ENCODE results near the gene CHAC1. TPM values are rescaled to one million over a fixed set of nuclear protein-coding genes. Genes with fewer than 3 reads are reported as not detected.

CHAC1 gene
- total RNA-seq, 2 experiments from 2014 or later, result 40.4 to 55.6 TPM

DNA sequence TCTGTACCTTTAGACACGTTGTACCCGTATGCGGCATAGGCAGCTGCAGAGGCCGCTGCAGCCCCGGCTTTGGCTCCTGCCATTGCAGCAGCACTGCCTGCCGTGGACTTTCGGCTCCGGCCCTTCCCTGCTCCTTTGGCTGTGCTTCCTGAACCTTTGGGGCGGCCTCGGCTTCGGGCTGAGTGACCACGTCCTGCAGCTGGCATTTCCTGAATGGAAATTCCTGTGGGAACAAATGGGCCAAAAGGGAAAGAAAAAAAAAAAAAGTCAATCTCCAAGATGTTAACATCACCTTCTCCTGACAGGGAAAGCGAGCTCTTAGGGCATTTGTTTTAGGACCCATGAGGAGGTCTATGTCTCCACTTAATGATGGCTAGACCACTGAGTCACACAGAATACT is 29.6 kb downstream of the CHAC1 start:
- POLR2A ChIA-PET, result interaction anchor here (0.6 kb wide), 2 partner anchors 22 to 32 kb away, joined by 3 to 6 read pairs; no protein-coding TSS in a partner anchor

GRCh38 chr15:40984406-40984805 is 31.1 kb downstream of the CHAC1 start:
- ChIA-PET CTCF (ENCODE audit: unreplicated experiment) (no interaction called here), POLR2A (no interaction called here)
- TF ChIP-seq EZH2phosphoT487 (IDR thresholded peaks at IDR 0.05; ENCODE audit: borderline replicate concordance, low read depth, low read length) (no peak), CTCF (conservative IDR thresholded peaks at IDR 0.05; ENCODE audit: low read length) (no peak)
- BruUV-seq (replicated peaks), result no TSS peak
- Histone ChIP-seq H2AFZ (ENCODE audit: low read length) (no peak overlapping the region), H3K4me3 (ENCODE audit: low read depth, low read length, poor library complexity, severe bottlenecking) (no peak overlapping the region), H3K9me3 (ENCODE audit: low read length) (no peaks in the 10 kb centered on the region), H3K4me2 (ENCODE audit: low read length) (no peak overlapping the region), H3K4me1 (ENCODE audit: insufficient read depth, low read length, poor library complexity, severe bottlenecking) (no peaks in the 10 kb centered on the region), H3K27ac (ENCODE audit: low read depth, low read length, poor library complexity, severe bottlenecking) (no peak overlapping the region), H3K9me2 (ENCODE audit: insufficient read depth, low read length) (no peaks in the 10 kb centered on the region), H3K36me3 (ENCODE audit: insufficient read depth, low read length) (peaks cover 99% of the 10 kb centered on the region), H4K20me1 (ENCODE audit: insufficient read depth, low read length) (no peaks in the 10 kb centered on the region), H3K79me2 (ENCODE audit: insufficient read depth, low read depth, low read length) (no peaks in the 10 kb centered on the region)
- DNase-seq (ENCODE audit: low spot score), result no peak
- intact Hi-C loops (cut with micrococcal nuclease; ENCODE audit: unreplicated experiment), result no loop called here

More for the DNA sequence above, 29.6 kb downstream of the CHAC1 start:
- Histone ChIP-seq H3K27ac (ENCODE audit: low read depth, low read length, poor library complexity, severe bottlenecking) (no peak overlapping the region), H4K20me1 (ENCODE audit: insufficient read depth, low read length) (no peaks in the 10 kb centered on the region), H3K79me2 (ENCODE audit: insufficient read depth, low read depth, low read length) (no peaks in the 10 kb centered on the region), H3K4me3 (ENCODE audit: low read depth, low read length, poor library complexity, severe bottlenecking) (no peak overlapping the region), H3K4me2 (ENCODE audit: low read length) (no peak overlapping the region), H3K36me3 (ENCODE audit: insufficient read depth, low read length) (peaks cover 100% of the 10 kb centered on the region), H3K9me2 (ENCODE audit: insufficient read depth, low read length) (no peaks in the 10 kb centered on the region), H3K4me1 (ENCODE audit: insufficient read depth, low read length, poor library complexity, severe bottlenecking) (no peaks in the 10 kb centered on the region), H2AFZ (ENCODE audit: low read length) (no peak overlapping the region), H3K9me3 (ENCODE audit: low read length) (no peaks in the 10 kb centered on the region)
- intact Hi-C loops (cut with micrococcal nuclease; ENCODE audit: unreplicated experiment), result no loop called here
- CTCF ChIA-PET (ENCODE audit: unreplicated experiment), result no interaction called here
- no peak for DNase-seq (ENCODE audit: low spot score)
- BruUV-seq (replicated peaks), result no TSS peak
- TF ChIP-seq EZH2phosphoT487 (IDR thresholded peaks at IDR 0.05; ENCODE audit: borderline replicate concordance, low read depth, low read length), result no peak

DNA sequence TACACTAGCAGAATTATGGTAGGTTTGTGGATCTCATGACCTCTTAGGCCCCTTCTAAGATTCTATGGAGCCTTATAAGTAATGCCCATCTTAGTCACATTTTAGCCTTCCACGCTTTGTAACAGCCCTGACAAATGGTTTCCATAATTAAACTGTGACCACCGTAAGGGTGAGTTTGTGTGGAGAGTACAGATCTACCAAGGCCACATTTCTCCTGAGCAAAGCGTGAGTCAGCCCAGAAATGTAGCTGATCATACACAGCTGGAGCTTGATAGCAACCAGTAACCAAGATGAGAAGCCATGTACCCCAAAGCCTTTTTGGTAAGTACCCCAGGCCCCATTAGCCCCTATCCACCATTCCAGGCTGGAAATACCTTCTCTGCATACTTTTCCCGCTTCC is 31.7 kb downstream of the CHAC1 start:
- ChIA-PET CTCF (ENCODE audit: unreplicated experiment) (no interaction called here), POLR2A (no interaction called here)
- no peaks in the 10 kb centered on the region for H3K9me2 ChIP-seq (ENCODE audit: insufficient read depth, low read length)
- H3K4me1 ChIP-seq (ENCODE audit: insufficient read depth, low read length, poor library complexity, severe bottlenecking), result no peaks in the 10 kb centered on the region
- H3K36me3 ChIP-seq (ENCODE audit: insufficient read depth, low read length), result peaks cover 99% of the 10 kb centered on the region
- no peaks in the 10 kb centered on the region for H4K20me1 ChIP-seq (ENCODE audit: insufficient read depth, low read length)
- intact Hi-C loops (cut with micrococcal nuclease; ENCODE audit: unreplicated experiment), result no loop called here
- no peaks in the 10 kb centered on the region for H3K79me2 ChIP-seq (ENCODE audit: insufficient read depth, low read depth, low read length)
- no peaks in the 10 kb centered on the region for H3K9me3 ChIP-seq (ENCODE audit: low read length)
- no peak for TF ChIP-seq EZH2phosphoT487 (IDR thresholded peaks at IDR 0.05; ENCODE audit: borderline replicate concordance, low read depth, low read length)
- TF ChIP-seq CTCF (conservative IDR thresholded peaks at IDR 0.05; ENCODE audit: low read length), result no peak
- no TSS peak for BruUV-seq (replicated peaks)
- H2AFZ ChIP-seq (ENCODE audit: low read length), result no peak overlapping the region
- H3K4me2 ChIP-seq (ENCODE audit: low read length), result no peak overlapping the region
- DNase-seq (ENCODE audit: low spot score), result no peak
- no peak overlapping the region for H3K4me3 ChIP-seq (ENCODE audit: low read depth, low read length, poor library complexity, severe bottlenecking)
- H3K27ac ChIP-seq (ENCODE audit: low read depth, low read length, poor library complexity, severe bottlenecking), result no peak overlapping the region

All from OCI-LY7 (cell line).